Skin epidermis (tissue), 12 donors: ENCODE measurements around the gene NPHP4.
"Not testable (repeated sequence)": the region's sequence is repeated elsewhere in the genome, so short reads cannot be mapped to it uniquely, and the experiment has no call there.

Source experiments
- H3K27ac ChIP-seq, 21 experiments: fragments of 200-600 bp; sonication (generic) in 11 of 21; one replicate each; pipeline ENCODE4 v1.5.0; 2020; ENCODE audit warnings: mild to moderate bottlenecking in 3 of 21, inconsistent platforms in 2 of 21, moderate library complexity in 2 of 21
- H3K4me3 ChIP-seq, 7 experiments: fragments of 200-600 bp; sonication (generic) in 2 of 7; one replicate each; pipeline ENCODE4 v1.5.0; 2020; ENCODE audit warnings: inconsistent platforms in 2 of 7, mild to moderate bottlenecking in 2 of 7, moderate library complexity in 1 of 7

Gene NPHP4

GRCh38 chr1:5906966-5907365 lies 85.3 kb downstream of the NPHP4 start:
- H3K4me3 ChIP-seq: no peak overlapping the region
- no peak overlapping the region for H3K27ac ChIP-seq

- Histone ChIP-seq H3K4me3 (no peak overlapping the region), H3K27ac (no peak overlapping the region)
These were observed 86.1 kb downstream of the NPHP4 start for GRCh38 chr1:5906116-5906515.

- H3K27ac ChIP-seq: no peak overlapping the region
- no peak overlapping the region for H3K4me3 ChIP-seq
These were observed 86.8 kb downstream of the NPHP4 start for GRCh38 chr1:5905436-5905835.

GRCh38 chr1:5904551-5904950 lies 87.7 kb downstream of the NPHP4 start:
- H3K4me3 ChIP-seq: no peak overlapping the region
- H3K27ac ChIP-seq: no peak overlapping the region

- H3K4me3 ChIP-seq: no peak overlapping the region
- H3K27ac ChIP-seq: no peak overlapping the region
These were observed 88.5 kb downstream of the NPHP4 start for GRCh38 chr1:5903680-5904079.

- Histone ChIP-seq H3K27ac (no peak overlapping the region), H3K4me3 (no peak overlapping the region)
These were observed 89.2 kb downstream of the NPHP4 start for GRCh38 chr1:5903031-5903430.

GRCh38 chr1:5901841-5902240 lies 90.4 kb downstream of the NPHP4 start:
- Histone ChIP-seq H3K27ac (no peak overlapping the region), H3K4me3 (no peak overlapping the region)

- H3K4me3 ChIP-seq: no peak overlapping the region
- no peak overlapping the region for H3K27ac ChIP-seq
These were observed 91.1 kb downstream of the NPHP4 start for GRCh38 chr1:5901150-5901549.

- Histone ChIP-seq H3K27ac (no peak overlapping the region), H3K4me3 (no peak overlapping the region)
These were observed 94.0 kb downstream of the NPHP4 start for GRCh38 chr1:5898266-5898665.

- H3K27ac ChIP-seq: no peak overlapping the region
These were observed 95.2 kb downstream of the NPHP4 start for GRCh38 chr1:5896706-5897660.

GRCh38 chr1:5895446-5896406 lies 96.5 kb downstream of the NPHP4 start:
- H3K27ac ChIP-seq: no peak overlapping the region
- H3K4me3 ChIP-seq: no peak overlapping the region

More at GRCh38 chr1:5896706-5897660, 95.2 kb downstream of the NPHP4 start:
- H3K4me3 ChIP-seq: no peak overlapping the region

- H3K27ac ChIP-seq, H3K4me3 ChIP-seq: not testable (repeated sequence)
These were observed 98.4 kb downstream of the NPHP4 start for GRCh38 chr1:5893699-5894278.

- H3K4me3 ChIP-seq: no peak overlapping the region
- no peak overlapping the region for H3K27ac ChIP-seq
These were observed 99.9 kb downstream of the NPHP4 start for GRCh38 chr1:5892329-5892728.

- H3K27ac ChIP-seq: no peak overlapping the region
- H3K4me3 ChIP-seq: no peak overlapping the region
These were observed 100.5 kb downstream of the NPHP4 start for GRCh38 chr1:5891736-5892135.

- H3K4me3 ChIP-seq: no peak overlapping the region
These were observed 101.1 kb downstream of the NPHP4 start for GRCh38 chr1:5891137-5891536.

GRCh38 chr1:5890346-5891106 lies 101.7 kb downstream of the NPHP4 start:
- Histone ChIP-seq H3K4me3 (no peak overlapping the region), H3K27ac (no peak overlapping the region)

More at GRCh38 chr1:5891137-5891536, 101.1 kb downstream of the NPHP4 start:
- H3K27ac ChIP-seq: no peak overlapping the region

GRCh38 chr1:5889901-5890300 lies 102.3 kb downstream of the NPHP4 start:
- Histone ChIP-seq H3K4me3 (no peak overlapping the region), H3K27ac (no peak overlapping the region)

GRCh38 chr1:5889462-5889861 lies 102.8 kb downstream of the NPHP4 start:
- H3K4me3 ChIP-seq: no peak overlapping the region
- no peak overlapping the region for H3K27ac ChIP-seq

GRCh38 chr1:5888606-5889211 lies 103.5 kb downstream of the NPHP4 start:
- Histone ChIP-seq H3K27ac (no peak overlapping the region), H3K4me3 (no peak overlapping the region)
